HepG2 (cell line): ENCODE data around the gene COMP. TPM values are rescaled to one million over a fixed set of nuclear protein-coding genes. Genes with fewer than 3 reads are reported as not detected.

Experiments used
- ELF1 ChIP-seq: sonication (generic); formaldehyde crosslinking; IDR thresholded peaks from 2 replicates; pipeline ENCODE4 v1.4.0; 2020; ENCODE audit warnings: missing genetic modification reagents
- MYC ChIP-seq: sonication (generic); formaldehyde crosslinking; IDR thresholded peaks from 2 replicates; pipeline ENCODE4 v1.9.0; 2021; ENCODE audit warnings: missing genetic modification reagents, borderline replicate concordance
- NR3C1 ChIP-seq: sonication (generic); formaldehyde crosslinking; IDR thresholded peaks from 2 replicates; pipeline ENCODE4 v1.4.0; 2020; ENCODE audit warnings: missing genetic modification reagents
- TBX3 ChIP-seq: fragments of 450-650 bp; IDR thresholded peaks from 2 replicates; pipeline ENCODE4 v1.6.1; 2017; ENCODE audit warnings: antibody characterized with exemption, mild to moderate bottlenecking, inconsistent platforms, borderline replicate concordance
- U2AF1 ChIP-seq: fragments of 200-400 bp; formaldehyde crosslinking; optimal IDR thresholded peaks from 2 replicates; pipeline ENCODE3; 2017; ENCODE audit warnings: mild to moderate bottlenecking, low read depth, low read length
- ZNF318 ChIP-seq: sonication (generic); formaldehyde crosslinking; IDR thresholded peaks from 2 replicates; pipeline ENCODE4 v1.4.0; 2020; ENCODE audit warnings: mild to moderate bottlenecking, missing genetic modification reagents
- ZNF772 ChIP-seq: sonication (generic); formaldehyde crosslinking; IDR thresholded peaks from 2 replicates; pipeline ENCODE4 v1.5.0; 2020; ENCODE audit warnings: mild to moderate bottlenecking, missing genetic modification reagents
- polyA plus RNA-seq, 8 experiments: library from polyadenylated mRNA; depleted of rRNA in 3 of 8; stranded (reverse) in 7 of 8; unstranded in 1 of 8; fragments of >200 nt; fragmentation: Illumina TruSeq in 4 of 8; extraction: Trizol in 4 of 8; gene quantifications; 2 replicates each; pipeline versions ENCODE4 v1.2.1 to v1.2.3, GENCODE V29; 2011 to 2016; ENCODE audit warnings: low read depth in 4 of 8, missing spikeins in 1 of 8, mixed read lengths in 1 of 8; ENCODE audit not compliant: insufficient read depth in 1 of 8
- total RNA-seq, 5 experiments: library from RNA; depleted of rRNA; stranded (reverse); fragments of >200 nt; fragmentation: Illumina TruSeq; extraction: Trizol; gene quantifications; 2 replicates each; pipeline ENCODE4 v1.2.3, GENCODE V29; 2016; ENCODE audit warnings: low read depth in 1 of 5
- TF ChIP-seq, protein P1 (sequence below): sonication (generic); formaldehyde crosslinking; conservative IDR thresholded peaks from 2 replicates; pipeline ENCODE4 v1.4.0; 2020; ENCODE audit warnings: mild to moderate bottlenecking, missing genetic modification reagents, moderate library complexity
- TF ChIP-seq, protein P2 (sequence below): sonication (generic); formaldehyde crosslinking; IDR thresholded peaks from 2 replicates; pipeline ENCODE4 v1.4.0; 2020; ENCODE audit warnings: missing genetic modification reagents

Gene COMP
- total and polyA plus RNA-seq, 2 of the 13 experiments (the other 11 are each of a cell fraction or from before 2014, with no cell fraction given): 0.04 to 0.13 TPM

DNA sequence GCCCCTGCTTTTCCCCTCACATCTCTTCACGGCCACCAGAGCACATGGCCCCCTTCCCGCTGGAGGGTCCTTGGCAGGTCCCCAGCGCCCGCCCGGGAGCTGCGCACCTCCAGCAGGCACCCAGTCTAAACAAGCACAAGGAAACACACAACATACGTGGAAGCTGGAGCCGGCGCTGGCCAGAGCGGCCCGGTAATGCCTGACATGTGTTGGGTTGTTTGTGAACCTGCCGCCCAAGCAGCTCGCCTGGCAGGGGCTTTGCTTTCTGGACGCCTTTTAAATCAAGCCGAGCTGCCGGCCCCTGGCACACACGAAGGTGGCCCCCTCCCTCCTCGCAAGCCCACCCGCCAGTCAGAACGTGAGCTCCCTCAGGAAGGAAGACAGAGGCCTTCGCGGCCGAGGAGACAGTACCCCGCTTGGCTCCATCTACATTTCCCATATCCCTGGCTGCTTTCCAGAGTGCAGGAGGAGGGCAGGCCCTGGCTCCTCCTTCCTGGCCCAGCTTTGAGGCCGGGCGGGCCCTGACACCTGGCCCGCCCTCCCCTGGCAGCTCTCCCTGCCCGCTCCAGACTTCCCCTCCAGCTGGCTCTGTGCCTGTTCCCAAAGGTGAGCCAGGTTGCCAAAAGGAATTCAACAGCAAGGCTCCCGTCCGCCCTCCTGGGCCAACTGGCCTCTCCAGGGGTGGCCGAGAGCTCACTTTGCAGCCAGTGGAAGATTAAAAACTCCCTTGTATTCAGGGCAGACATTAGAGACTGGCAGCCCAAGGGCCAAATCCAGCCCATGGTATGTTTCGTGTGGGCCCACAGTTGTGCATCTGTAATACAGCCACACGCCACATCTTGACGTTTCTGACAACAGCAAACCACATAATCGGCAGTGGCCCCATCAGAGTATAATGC is 28.7 kb downstream of the COMP start (continued):
- TF ChIP-seq TBX3 (no peak), U2AF1 (no peak), ZNF318 (CRISPR knock-in tag) (no peak), NR3C1 (CRISPR knock-in tag) (no peak), ZNF772 (CRISPR knock-in tag) (0 out of 2 replicates have a peak, but pooled peaks have one; percentile 28), MYC (CRISPR knock-in tag) (0 out of 2 replicates have a peak, but pooled peaks have one; percentile 19), ELF1 (CRISPR knock-in tag) (peak; percentile 33; the same call in 1 of the 2 replicates)
- TF ChIP-seq, protein P1, sequence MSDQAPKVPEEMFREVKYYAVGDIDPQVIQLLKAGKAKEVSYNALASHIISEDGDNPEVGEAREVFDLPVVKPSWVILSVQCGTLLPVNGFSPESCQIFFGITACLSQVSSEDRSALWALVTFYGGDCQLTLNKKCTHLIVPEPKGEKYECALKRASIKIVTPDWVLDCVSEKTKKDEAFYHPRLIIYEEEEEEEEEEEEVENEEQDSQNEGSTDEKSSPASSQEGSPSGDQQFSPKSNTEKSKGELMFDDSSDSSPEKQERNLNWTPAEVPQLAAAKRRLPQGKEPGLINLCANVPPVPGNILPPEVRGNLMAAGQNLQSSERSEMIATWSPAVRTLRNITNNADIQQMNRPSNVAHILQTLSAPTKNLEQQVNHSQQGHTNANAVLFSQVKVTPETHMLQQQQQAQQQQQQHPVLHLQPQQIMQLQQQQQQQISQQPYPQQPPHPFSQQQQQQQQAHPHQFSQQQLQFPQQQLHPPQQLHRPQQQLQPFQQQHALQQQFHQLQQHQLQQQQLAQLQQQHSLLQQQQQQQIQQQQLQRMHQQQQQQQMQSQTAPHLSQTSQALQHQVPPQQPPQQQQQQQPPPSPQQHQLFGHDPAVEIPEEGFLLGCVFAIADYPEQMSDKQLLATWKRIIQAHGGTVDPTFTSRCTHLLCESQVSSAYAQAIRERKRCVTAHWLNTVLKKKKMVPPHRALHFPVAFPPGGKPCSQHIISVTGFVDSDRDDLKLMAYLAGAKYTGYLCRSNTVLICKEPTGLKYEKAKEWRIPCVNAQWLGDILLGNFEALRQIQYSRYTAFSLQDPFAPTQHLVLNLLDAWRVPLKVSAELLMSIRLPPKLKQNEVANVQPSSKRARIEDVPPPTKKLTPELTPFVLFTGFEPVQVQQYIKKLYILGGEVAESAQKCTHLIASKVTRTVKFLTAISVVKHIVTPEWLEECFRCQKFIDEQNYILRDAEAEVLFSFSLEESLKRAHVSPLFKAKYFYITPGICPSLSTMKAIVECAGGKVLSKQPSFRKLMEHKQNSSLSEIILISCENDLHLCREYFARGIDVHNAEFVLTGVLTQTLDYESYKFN (CRISPR knock-in tag): 0 out of 2 replicates have a peak, but pooled peaks have one; percentile 11
- TF ChIP-seq, protein P2, sequence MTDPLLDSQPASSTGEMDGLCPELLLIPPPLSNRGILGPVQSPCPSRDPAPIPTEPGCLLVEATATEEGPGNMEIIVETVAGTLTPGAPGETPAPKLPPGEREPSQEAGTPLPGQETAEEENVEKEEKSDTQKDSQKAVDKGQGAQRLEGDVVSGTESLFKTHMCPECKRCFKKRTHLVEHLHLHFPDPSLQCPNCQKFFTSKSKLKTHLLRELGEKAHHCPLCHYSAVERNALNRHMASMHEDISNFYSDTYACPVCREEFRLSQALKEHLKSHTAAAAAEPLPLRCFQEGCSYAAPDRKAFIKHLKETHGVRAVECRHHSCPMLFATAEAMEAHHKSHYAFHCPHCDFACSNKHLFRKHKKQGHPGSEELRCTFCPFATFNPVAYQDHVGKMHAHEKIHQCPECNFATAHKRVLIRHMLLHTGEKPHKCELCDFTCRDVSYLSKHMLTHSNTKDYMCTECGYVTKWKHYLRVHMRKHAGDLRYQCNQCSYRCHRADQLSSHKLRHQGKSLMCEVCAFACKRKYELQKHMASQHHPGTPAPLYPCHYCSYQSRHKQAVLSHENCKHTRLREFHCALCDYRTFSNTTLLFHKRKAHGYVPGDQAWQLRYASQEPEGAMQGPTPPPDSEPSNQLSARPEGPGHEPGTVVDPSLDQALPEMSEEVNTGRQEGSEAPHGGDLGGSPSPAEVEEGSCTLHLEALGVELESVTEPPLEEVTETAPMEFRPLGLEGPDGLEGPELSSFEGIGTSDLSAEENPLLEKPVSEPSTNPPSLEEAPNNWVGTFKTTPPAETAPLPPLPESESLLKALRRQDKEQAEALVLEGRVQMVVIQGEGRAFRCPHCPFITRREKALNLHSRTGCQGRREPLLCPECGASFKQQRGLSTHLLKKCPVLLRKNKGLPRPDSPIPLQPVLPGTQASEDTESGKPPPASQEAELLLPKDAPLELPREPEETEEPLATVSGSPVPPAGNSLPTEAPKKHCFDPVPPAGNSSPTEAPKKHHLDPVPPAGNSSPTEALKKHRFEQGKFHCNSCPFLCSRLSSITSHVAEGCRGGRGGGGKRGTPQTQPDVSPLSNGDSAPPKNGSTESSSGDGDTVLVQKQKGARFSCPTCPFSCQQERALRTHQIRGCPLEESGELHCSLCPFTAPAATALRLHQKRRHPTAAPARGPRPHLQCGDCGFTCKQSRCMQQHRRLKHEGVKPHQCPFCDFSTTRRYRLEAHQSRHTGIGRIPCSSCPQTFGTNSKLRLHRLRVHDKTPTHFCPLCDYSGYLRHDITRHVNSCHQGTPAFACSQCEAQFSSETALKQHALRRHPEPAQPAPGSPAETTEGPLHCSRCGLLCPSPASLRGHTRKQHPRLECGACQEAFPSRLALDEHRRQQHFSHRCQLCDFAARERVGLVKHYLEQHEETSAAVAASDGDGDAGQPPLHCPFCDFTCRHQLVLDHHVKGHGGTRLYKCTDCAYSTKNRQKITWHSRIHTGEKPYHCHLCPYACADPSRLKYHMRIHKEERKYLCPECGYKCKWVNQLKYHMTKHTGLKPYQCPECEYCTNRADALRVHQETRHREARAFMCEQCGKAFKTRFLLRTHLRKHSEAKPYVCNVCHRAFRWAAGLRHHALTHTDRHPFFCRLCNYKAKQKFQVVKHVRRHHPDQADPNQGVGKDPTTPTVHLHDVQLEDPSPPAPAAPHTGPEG (CRISPR knock-in tag): peak; percentile 86
